ENCODE results near the gene ABHD17C. TPM values are rescaled to one million over a fixed set of nuclear protein-coding genes. Genes with fewer than 3 reads are reported as not detected.

The ABHD17C gene
- total and polyA plus RNA-seq, 2 experiments from 2014 or later = 11.3 to 23.8 TPM

DNA sequence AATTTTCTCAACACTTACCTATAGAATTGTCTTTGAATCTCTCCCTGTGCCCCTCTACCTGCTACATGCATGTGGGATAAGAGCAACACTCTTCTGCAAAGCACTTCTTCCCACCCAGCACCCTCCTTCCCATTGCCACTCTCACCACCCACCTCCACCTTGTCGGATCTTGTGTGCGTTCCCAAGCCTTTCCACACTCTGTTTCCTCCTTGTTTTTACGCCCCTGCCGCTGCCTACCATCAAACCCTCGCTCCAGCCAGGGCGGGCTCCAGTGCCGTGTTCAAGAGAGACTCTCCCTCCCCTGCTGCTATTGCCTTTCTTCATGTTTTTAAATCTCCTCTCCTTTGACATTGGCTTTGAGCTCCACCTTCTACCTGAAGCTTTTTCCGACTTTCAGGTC, 40.2 kb downstream of the ABHD17C start:
- H3K4me3 ChIP-seq = no peak overlapping the region
- TF ChIP-seq, protein P1, sequence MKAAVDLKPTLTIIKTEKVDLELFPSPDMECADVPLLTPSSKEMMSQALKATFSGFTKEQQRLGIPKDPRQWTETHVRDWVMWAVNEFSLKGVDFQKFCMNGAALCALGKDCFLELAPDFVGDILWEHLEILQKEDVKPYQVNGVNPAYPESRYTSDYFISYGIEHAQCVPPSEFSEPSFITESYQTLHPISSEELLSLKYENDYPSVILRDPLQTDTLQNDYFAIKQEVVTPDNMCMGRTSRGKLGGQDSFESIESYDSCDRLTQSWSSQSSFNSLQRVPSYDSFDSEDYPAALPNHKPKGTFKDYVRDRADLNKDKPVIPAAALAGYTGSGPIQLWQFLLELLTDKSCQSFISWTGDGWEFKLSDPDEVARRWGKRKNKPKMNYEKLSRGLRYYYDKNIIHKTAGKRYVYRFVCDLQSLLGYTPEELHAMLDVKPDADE (IDR thresholded peaks at IDR 0.05) = no peak
- TF ChIP-seq NANOG (IDR thresholded peaks at IDR 0.05; ENCODE audit: borderline replicate concordance) (no peak), STAT1 (IDR thresholded peaks at IDR 0.05; ENCODE audit: unreplicated experiment) (no peak), ZNF114 (CRISPR knock-in tag; IDR thresholded peaks at IDR 0.05) (no peak), CREB1 (CRISPR knock-in tag; IDR thresholded peaks at IDR 0.05; ENCODE audit: low read depth) (no peak), EZH2 (IDR thresholded peaks at IDR 0.05; ENCODE audit: low read depth, unreplicated experiment) (no peak), POLR2AphosphoS5 (IDR thresholded peaks at IDR 0.05; ENCODE audit: low read depth) (no peak), ZNF331 (CRISPR knock-in tag; IDR thresholded peaks at IDR 0.05; ENCODE audit: low read depth) (no peak)
- TF ChIP-seq, protein P2, sequence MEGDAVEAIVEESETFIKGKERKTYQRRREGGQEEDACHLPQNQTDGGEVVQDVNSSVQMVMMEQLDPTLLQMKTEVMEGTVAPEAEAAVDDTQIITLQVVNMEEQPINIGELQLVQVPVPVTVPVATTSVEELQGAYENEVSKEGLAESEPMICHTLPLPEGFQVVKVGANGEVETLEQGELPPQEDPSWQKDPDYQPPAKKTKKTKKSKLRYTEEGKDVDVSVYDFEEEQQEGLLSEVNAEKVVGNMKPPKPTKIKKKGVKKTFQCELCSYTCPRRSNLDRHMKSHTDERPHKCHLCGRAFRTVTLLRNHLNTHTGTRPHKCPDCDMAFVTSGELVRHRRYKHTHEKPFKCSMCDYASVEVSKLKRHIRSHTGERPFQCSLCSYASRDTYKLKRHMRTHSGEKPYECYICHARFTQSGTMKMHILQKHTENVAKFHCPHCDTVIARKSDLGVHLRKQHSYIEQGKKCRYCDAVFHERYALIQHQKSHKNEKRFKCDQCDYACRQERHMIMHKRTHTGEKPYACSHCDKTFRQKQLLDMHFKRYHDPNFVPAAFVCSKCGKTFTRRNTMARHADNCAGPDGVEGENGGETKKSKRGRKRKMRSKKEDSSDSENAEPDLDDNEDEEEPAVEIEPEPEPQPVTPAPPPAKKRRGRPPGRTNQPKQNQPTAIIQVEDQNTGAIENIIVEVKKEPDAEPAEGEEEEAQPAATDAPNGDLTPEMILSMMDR (conservative IDR thresholded peaks at IDR 0.05; ENCODE audit: low read depth in 2 of 2) = no peak
- TF ChIP-seq, protein P3, sequence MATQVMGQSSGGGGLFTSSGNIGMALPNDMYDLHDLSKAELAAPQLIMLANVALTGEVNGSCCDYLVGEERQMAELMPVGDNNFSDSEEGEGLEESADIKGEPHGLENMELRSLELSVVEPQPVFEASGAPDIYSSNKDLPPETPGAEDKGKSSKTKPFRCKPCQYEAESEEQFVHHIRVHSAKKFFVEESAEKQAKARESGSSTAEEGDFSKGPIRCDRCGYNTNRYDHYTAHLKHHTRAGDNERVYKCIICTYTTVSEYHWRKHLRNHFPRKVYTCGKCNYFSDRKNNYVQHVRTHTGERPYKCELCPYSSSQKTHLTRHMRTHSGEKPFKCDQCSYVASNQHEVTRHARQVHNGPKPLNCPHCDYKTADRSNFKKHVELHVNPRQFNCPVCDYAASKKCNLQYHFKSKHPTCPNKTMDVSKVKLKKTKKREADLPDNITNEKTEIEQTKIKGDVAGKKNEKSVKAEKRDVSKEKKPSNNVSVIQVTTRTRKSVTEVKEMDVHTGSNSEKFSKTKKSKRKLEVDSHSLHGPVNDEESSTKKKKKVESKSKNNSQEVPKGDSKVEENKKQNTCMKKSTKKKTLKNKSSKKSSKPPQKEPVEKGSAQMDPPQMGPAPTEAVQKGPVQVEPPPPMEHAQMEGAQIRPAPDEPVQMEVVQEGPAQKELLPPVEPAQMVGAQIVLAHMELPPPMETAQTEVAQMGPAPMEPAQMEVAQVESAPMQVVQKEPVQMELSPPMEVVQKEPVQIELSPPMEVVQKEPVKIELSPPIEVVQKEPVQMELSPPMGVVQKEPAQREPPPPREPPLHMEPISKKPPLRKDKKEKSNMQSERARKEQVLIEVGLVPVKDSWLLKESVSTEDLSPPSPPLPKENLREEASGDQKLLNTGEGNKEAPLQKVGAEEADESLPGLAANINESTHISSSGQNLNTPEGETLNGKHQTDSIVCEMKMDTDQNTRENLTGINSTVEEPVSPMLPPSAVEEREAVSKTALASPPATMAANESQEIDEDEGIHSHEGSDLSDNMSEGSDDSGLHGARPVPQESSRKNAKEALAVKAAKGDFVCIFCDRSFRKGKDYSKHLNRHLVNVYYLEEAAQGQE (IDR thresholded peaks at IDR 0.05; ENCODE audit: unreplicated experiment) = no peak
- TF ChIP-seq, protein P4, sequence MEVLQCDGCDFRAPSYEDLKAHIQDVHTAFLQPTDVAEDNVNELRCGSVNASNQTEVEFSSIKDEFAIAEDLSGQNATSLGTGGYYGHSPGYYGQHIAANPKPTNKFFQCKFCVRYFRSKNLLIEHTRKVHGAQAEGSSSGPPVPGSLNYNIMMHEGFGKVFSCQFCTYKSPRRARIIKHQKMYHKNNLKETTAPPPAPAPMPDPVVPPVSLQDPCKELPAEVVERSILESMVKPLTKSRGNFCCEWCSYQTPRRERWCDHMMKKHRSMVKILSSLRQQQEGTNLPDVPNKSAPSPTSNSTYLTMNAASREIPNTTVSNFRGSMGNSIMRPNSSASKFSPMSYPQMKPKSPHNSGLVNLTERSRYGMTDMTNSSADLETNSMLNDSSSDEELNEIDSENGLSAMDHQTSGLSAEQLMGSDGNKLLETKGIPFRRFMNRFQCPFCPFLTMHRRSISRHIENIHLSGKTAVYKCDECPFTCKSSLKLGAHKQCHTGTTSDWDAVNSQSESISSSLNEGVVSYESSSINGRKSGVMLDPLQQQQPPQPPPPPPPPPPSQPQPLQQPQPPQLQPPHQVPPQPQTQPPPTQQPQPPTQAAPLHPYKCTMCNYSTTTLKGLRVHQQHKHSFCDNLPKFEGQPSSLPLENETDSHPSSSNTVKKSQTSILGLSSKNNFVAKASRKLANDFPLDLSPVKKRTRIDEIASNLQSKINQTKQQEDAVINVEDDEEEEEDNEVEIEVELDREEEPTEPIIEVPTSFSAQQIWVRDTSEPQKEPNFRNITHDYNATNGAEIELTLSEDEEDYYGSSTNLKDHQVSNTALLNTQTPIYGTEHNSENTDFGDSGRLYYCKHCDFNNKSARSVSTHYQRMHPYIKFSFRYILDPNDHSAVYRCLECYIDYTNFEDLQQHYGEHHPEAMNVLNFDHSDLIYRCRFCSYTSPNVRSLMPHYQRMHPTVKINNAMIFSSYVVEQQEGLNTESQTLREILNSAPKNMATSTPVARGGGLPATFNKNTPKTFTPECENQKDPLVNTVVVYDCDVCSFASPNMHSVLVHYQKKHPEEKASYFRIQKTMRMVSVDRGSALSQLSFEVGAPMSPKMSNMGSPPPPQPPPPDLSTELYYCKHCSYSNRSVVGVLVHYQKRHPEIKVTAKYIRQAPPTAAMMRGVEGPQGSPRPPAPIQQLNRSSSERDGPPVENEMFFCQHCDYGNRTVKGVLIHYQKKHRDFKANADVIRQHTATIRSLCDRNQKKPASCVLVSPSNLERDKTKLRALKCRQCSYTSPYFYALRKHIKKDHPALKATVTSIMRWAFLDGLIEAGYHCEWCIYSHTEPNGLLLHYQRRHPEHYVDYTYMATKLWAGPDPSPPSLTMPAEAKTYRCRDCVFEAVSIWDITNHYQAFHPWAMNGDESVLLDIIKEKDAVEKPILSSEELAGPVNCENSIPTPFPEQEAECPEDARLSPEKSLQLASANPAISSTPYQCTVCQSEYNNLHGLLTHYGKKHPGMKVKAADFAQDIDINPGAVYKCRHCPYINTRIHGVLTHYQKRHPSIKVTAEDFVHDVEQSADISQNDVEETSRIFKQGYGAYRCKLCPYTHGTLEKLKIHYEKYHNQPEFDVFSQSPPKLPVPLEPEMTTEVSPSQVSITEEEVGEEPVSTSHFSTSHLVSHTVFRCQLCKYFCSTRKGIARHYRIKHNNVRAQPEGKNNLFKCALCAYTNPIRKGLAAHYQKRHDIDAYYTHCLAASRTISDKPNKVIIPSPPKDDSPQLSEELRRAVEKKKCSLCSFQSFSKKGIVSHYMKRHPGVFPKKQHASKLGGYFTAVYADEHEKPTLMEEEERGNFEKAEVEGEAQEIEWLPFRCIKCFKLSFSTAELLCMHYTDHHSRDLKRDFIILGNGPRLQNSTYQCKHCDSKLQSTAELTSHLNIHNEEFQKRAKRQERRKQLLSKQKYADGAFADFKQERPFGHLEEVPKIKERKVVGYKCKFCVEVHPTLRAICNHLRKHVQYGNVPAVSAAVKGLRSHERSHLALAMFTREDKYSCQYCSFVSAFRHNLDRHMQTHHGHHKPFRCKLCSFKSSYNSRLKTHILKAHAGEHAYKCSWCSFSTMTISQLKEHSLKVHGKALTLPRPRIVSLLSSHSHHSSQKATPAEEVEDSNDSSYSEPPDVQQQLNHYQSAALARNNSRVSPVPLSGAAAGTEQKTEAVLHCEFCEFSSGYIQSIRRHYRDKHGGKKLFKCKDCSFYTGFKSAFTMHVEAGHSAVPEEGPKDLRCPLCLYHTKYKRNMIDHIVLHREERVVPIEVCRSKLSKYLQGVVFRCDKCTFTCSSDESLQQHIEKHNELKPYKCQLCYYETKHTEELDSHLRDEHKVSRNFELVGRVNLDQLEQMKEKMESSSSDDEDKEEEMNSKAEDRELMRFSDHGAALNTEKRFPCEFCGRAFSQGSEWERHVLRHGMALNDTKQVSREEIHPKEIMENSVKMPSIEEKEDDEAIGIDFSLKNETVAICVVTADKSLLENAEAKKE (CRISPR knock-in tag; IDR thresholded peaks at IDR 0.05) = no peak
- DNase-seq (ENCODE audit: low spot score) (no peak), ATAC-seq (peak; percentile 69)
- H3F3A ChIP-seq (replicated peaks; ENCODE audit: low read depth) = no peaks in the 10 kb centered on the region
- H3K4me1 ChIP-seq (ENCODE audit: insufficient read depth) = no peaks in the 10 kb centered on the region
- H3K9me3 Mint-ChIP-seq = no peaks in the 10 kb centered on the region
- H3K27ac Mint-ChIP-seq = no peak overlapping the region
- H3K27me3 ChIP-seq (ENCODE audit: insufficient read depth) = no peaks in the 10 kb centered on the region
- H3K4me1 Mint-ChIP-seq = peaks cover 22% of the 10 kb centered on the region
- H3K36me3 ChIP-seq (ENCODE audit: insufficient read depth) = no peaks in the 10 kb centered on the region; the same call in 1 of the 2 replicates
- H3K9me2 ChIP-seq (ENCODE audit: insufficient read depth) = peaks cover 8% of the 10 kb centered on the region; the same call in 1 of the 2 replicates
- H3K79me2 ChIP-seq (replicated peaks; ENCODE audit: insufficient read depth) = peaks cover 10% of the 10 kb centered on the region
- no peak overlapping the region for H3K4me2 ChIP-seq
- H4K20me1 ChIP-seq (replicated peaks; ENCODE audit: insufficient read depth) = peaks cover 5% of the 10 kb centered on the region; the same call in 1 of the 2 replicates
- no peaks in the 10 kb centered on the region; the same call in 2 of the 3 replicates for H3K36me3 Mint-ChIP-seq (ENCODE audit: low read depth)
- H3K4me3 Mint-ChIP-seq = no peak overlapping the region
- H3K27me3 Mint-ChIP-seq (ENCODE audit: insufficient read depth, low read depth, poor library complexity) = peaks cover 8% of the 10 kb centered on the region
- 0 out of 2 replicates have a peak overlapping the region, but pooled peaks have one; percentile 34 for H3K27ac ChIP-seq (ENCODE audit: low read depth)
- H2AFZ ChIP-seq = no peak overlapping the region
